SK-N-SH treated with all-trans-retinoic acid at 6 μM for 48 hours (cell line): ENCODE measurements around the gene SEC22C.

Experiments used
- ATAC-seq: fragments of 200-7000 bp; cut with Tn5 transposase; 3 replicates; pipeline ENCODE4 v1.9.1; 2020; ENCODE audit warnings: mild to moderate bottlenecking, moderate library complexity
- ARNTL ChIP-seq: fragments of 450-650 bp; formaldehyde crosslinking; IDR thresholded peaks from 2 replicates; pipeline ENCODE4 v1.5.0; 2020; ENCODE audit warnings: low read depth, mild to moderate bottlenecking, moderate library complexity, borderline replicate concordance
- BACH2 ChIP-seq: fragments of 250-450 bp; sonication (Bioruptor Pico); IDR thresholded peaks from 2 replicates; pipeline ENCODE4 v1.9.0; 2021; ENCODE audit warnings: mild to moderate bottlenecking, borderline replicate concordance
- CREB5 ChIP-seq: fragments of 250-450 bp; sonication (Bioruptor Pico); IDR thresholded peaks from 2 replicates; pipeline ENCODE4 v1.5.1; 2020; ENCODE audit warnings: low read depth, mild to moderate bottlenecking, moderate library complexity
- CSDC2 ChIP-seq: fragments of 250-450 bp; sonication (Bioruptor Pico); IDR thresholded peaks from 2 replicates; pipeline ENCODE4 v1.5.0; 2020; ENCODE audit warnings: mild to moderate bottlenecking, moderate library complexity
- CSRNP3 ChIP-seq: fragments of 250-450 bp; sonication (Bioruptor Pico); IDR thresholded peaks from 2 replicates; pipeline ENCODE4 v1.5.1; 2021; ENCODE audit warnings: mild to moderate bottlenecking, moderate library complexity
- ESRRG ChIP-seq: fragments of 250-450 bp; sonication (Bioruptor Pico); IDR thresholded peaks from 2 replicates; pipeline ENCODE4 v1.6.1; 2021; ENCODE audit warnings: mild to moderate bottlenecking
- GLIS3 ChIP-seq: fragments of 250-450 bp; sonication (Bioruptor Pico); IDR thresholded peaks from 2 replicates; pipeline ENCODE4 v1.5.0; 2020; ENCODE audit warnings: mild to moderate bottlenecking, moderate library complexity
- ISL1 ChIP-seq: fragments of 250-450 bp; sonication (Bioruptor Pico); IDR thresholded peaks from 2 replicates; pipeline ENCODE4 v2.1.2; 2022; ENCODE audit warnings: mild to moderate bottlenecking, moderate library complexity
- OSR1 ChIP-seq: fragments of 250-450 bp; sonication (Bioruptor Pico); IDR thresholded peaks from 2 replicates; pipeline ENCODE4 v1.8.0; 2022; ENCODE audit warnings: moderate library complexity, mild to moderate bottlenecking, inconsistent platforms
- PATZ1 ChIP-seq: fragments of 250-450 bp; sonication (Bioruptor Pico); IDR thresholded peaks from 2 replicates; pipeline ENCODE4 v1.8.0; 2020; ENCODE audit warnings: mild to moderate bottlenecking, moderate library complexity, borderline replicate concordance
- POU6F1 ChIP-seq: fragments of 250-450 bp; sonication (Bioruptor Pico); IDR thresholded peaks from 2 replicates; pipeline ENCODE4 v1.8.0; 2021; ENCODE audit warnings: low read depth, mild to moderate bottlenecking, moderate library complexity, borderline replicate concordance
- PPARA ChIP-seq: fragments of 250-450 bp; sonication (Bioruptor Pico); IDR thresholded peaks from 2 replicates; pipeline ENCODE4 v1.5.0; 2020; ENCODE audit warnings: mild to moderate bottlenecking, borderline replicate concordance
- RARB ChIP-seq: fragments of 250-450 bp; sonication (Bioruptor Pico); IDR thresholded peaks from 2 replicates; pipeline ENCODE4 v1.8.0; 2021; ENCODE audit warnings: mild to moderate bottlenecking, moderate library complexity
- SNAI2 ChIP-seq: fragments of 250-450 bp; sonication (Bioruptor Pico); IDR thresholded peaks from 2 replicates; pipeline ENCODE4 v1.5.0; 2020; ENCODE audit warnings: mild to moderate bottlenecking, moderate library complexity
- TCF4 ChIP-seq: fragments of 250-450 bp; sonication (Bioruptor Pico); IDR thresholded peaks from 2 replicates; pipeline ENCODE4 v1.8.0; 2021; ENCODE audit warnings: mild to moderate bottlenecking, moderate library complexity, borderline replicate concordance
- TOX ChIP-seq: fragments of 250-450 bp; sonication (Bioruptor Pico); IDR thresholded peaks from 2 replicates; pipeline ENCODE4 v1.8.0; 2021; ENCODE audit warnings: mild to moderate bottlenecking, moderate library complexity, borderline replicate concordance
- ZC3H10 ChIP-seq: fragments of 250-450 bp; sonication (Bioruptor Pico); IDR thresholded peaks from 2 replicates; pipeline ENCODE4 v1.5.1; 2021; ENCODE audit warnings: mild to moderate bottlenecking, moderate library complexity
- ZFP30 ChIP-seq: fragments of 450-650 bp; formaldehyde crosslinking; IDR thresholded peaks from 2 replicates; pipeline ENCODE4 v1.5.0; 2022; ENCODE audit warnings: mild to moderate bottlenecking, moderate library complexity
- ZNF565 ChIP-seq: fragments of 450-650 bp; formaldehyde crosslinking; conservative IDR thresholded peaks from 2 replicates; pipeline ENCODE4 v1.5.0; 2020; ENCODE audit warnings: low read depth, mild to moderate bottlenecking, moderate library complexity
- ZNF70 ChIP-seq: fragments of 450-650 bp; formaldehyde crosslinking; IDR thresholded peaks from 2 replicates; pipeline ENCODE4 v1.5.0; 2020; ENCODE audit warnings: mild to moderate bottlenecking, moderate library complexity
- ZNF8 ChIP-seq: fragments of 450-650 bp; formaldehyde crosslinking; IDR thresholded peaks from 2 replicates; pipeline ENCODE4 v1.5.0; 2020; ENCODE audit warnings: mild to moderate bottlenecking, moderate library complexity

The SEC22C gene

DNA sequence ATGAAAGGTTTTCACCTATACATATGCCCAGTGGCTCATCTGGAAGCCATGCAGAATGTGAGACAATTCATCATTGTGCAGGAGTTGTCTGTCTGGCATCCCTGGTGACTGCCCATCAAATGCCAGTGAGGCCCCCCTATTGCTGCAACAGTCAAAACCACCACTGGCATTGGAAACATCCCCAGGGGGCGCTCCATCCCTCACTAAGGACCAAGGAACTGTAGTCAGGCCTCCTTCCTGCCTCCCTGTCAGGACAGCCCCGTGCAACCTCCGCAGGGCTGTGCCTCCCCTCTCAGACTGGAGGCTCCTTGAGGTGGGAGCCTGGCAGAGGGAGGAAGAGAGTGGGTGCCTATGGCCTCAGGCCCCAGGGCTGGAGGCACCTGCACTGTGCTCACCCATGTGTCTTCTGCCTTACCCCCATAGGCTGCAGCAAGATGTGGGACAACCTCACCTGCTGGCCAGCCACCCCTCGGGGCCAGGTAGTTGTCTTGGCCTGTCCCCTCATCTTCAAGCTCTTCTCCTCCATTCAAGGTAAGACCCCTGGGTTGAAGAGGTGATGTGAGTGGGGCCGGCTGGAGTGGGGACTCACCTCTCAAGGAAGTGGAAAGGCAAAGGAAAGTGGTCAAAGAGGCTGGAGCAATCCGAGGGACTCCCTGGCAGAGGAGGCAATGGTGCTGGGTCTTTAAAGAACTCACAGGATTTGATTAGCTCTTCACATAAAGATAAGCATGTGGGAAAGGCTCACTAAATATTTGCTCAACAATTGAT is 62.8 kb downstream of the SEC22C start:
- ATAC-seq, result peak; percentile 41; the same call in 2 of the 3 replicates

DNA sequence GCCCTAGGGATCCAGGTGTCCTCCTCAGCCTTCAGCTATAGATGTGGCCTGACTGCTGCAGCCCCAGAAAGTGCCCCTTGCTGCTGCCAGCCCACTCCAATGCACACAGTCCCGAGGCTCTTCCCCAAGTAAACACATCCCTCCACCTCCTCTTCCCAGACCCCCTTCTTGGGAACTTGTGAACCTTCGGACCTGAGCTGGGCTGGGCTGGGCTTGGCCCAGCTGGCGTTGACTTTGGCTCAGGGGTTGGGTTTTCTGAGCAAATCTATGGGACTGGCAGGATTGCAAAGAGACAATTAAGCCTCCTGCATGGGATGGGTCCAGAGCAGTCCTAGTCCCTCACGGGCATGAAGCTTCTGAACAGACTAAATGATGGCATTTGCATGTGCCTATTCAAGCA is 64.7 kb downstream of the SEC22C start:
- ATAC-seq, result no peak
- TF ChIP-seq OSR1 (CRISPR knock-in tag), result no peak
- no peak for TF ChIP-seq ESRRG (CRISPR knock-in tag)
- TF ChIP-seq GLIS3 (CRISPR knock-in tag), result no peak
- TF ChIP-seq ISL1 (CRISPR knock-in tag), result no peak
- TF ChIP-seq CSDC2 (CRISPR knock-in tag), result no peak
- TF ChIP-seq ARNTL (CRISPR knock-in tag), result no peak
- TF ChIP-seq PATZ1 (CRISPR knock-in tag), result no peak
- no peak for TF ChIP-seq SNAI2 (CRISPR knock-in tag)
- no peak for TF ChIP-seq CREB5 (CRISPR knock-in tag)
- TF ChIP-seq ZNF70 (CRISPR knock-in tag), result no peak
- TF ChIP-seq PPARA (CRISPR knock-in tag), result no peak
- TF ChIP-seq ZNF565, result no peak
- TF ChIP-seq ZFP30 (CRISPR knock-in tag), result no peak
- TF ChIP-seq ZC3H10, result no peak
- TF ChIP-seq ZNF8 (CRISPR knock-in tag), result no peak
- no peak for TF ChIP-seq RARB (CRISPR knock-in tag)
- no peak for TF ChIP-seq CSRNP3 (CRISPR knock-in tag)
- TF ChIP-seq BACH2 (CRISPR knock-in tag), result no peak

More for the DNA sequence above, 62.8 kb downstream of the SEC22C start:
- no peak for TF ChIP-seq CREB5 (CRISPR knock-in tag)
- TF ChIP-seq RARB (CRISPR knock-in tag), result no peak
- no peak for TF ChIP-seq ISL1 (CRISPR knock-in tag)
- no peak for TF ChIP-seq CSDC2 (CRISPR knock-in tag)
- TF ChIP-seq ZC3H10, result no peak
- TF ChIP-seq ZNF70 (CRISPR knock-in tag), result no peak
- no peak for TF ChIP-seq ZNF8 (CRISPR knock-in tag)
- no peak for TF ChIP-seq TCF4 (CRISPR knock-in tag)
- no peak for TF ChIP-seq PPARA (CRISPR knock-in tag)
- no peak for TF ChIP-seq ESRRG (CRISPR knock-in tag)
- no peak for TF ChIP-seq TOX
- TF ChIP-seq OSR1 (CRISPR knock-in tag), result no peak
- TF ChIP-seq GLIS3 (CRISPR knock-in tag), result no peak
- TF ChIP-seq CSRNP3 (CRISPR knock-in tag), result no peak
- no peak for TF ChIP-seq POU6F1 (CRISPR knock-in tag)
